Gastroesophageal sphincter (tissue), 3 donors: ENCODE measurements around the gene ZNF837.

Experiments
- CTCF ChIP-seq, 4 experiments: fragments of 200-600 bp in 2 of 4; fragments of 450-650 bp in 2 of 4; sonication (generic) in 1 of 4; IDR thresholded peaks; one replicate each; pipeline ENCODE4 v1.5.1; 2017 to 2019; ENCODE audit warnings: antibody characterized with exemption in 4 of 4, mild to moderate bottlenecking in 2 of 4, moderate library complexity in 2 of 4
- POLR2A ChIP-seq, 2 donors: fragments of 450-650 bp; IDR thresholded peaks; one replicate each; pipeline ENCODE4 v1.6.1; 2017; ENCODE audit warnings: antibody characterized with exemption in 2 of 2, mild to moderate bottlenecking in 2 of 2, moderate library complexity in 1 of 2

- TF ChIP-seq CTCF (IDR thresholded peaks at IDR 0.05), result no peak
- TF ChIP-seq POLR2A (IDR thresholded peaks at IDR 0.05), result no peak
These were observed 18.9 kb downstream of the ZNF837 start for GRCh38 chr19:58361900-58362271.
